Gastroesophageal sphincter (tissue), 4 donors: Measurements from ENCODE around the gene OR13C5. TPM values are rescaled to one million over a fixed set of nuclear protein-coding genes. Genes with fewer than 3 reads are reported as not detected.

Experiments used
- ATAC-seq: fragments of 150-250 bp; one replicate; pipeline ENCODE4 v1.9.1; 2016; ENCODE audit warnings: mild to moderate bottlenecking, moderate library complexity
- H3K27ac ChIP-seq, 4 donors: fragments of 200-600 bp; sonication (generic) in 3 of 4; 1 replicate in 3 of 4; 2 replicates in 1 of 4; pipeline ENCODE4 v1.5.1; 2016 to 2019
- H3K27me3 ChIP-seq: fragments of 200-600 bp; sonication (generic); one replicate; pipeline ENCODE4 v1.5.1; 2019
- H3K36me3 ChIP-seq, 2 donors: fragments of 200-600 bp; sonication (generic); one replicate each; pipeline ENCODE4 v1.5.1; 2019; ENCODE audit warnings: control low read depth in 1 of 2
- H3K4me1 ChIP-seq, 3 donors: fragments of 200-600 bp; sonication (generic); 1 replicate in 2 of 3; 2 replicates in 1 of 3; pipeline ENCODE4 v1.5.1; 2016 to 2019; ENCODE audit warnings: control low read depth in 2 of 3
- H3K4me3 ChIP-seq, 2 donors: fragments of 200-600 bp; sonication (generic); one replicate each; pipeline ENCODE4 v1.5.1; 2019; ENCODE audit warnings: mild to moderate bottlenecking in 1 of 2, moderate library complexity in 1 of 2
- H3K9me3 ChIP-seq, 3 donors: fragments of 200-600 bp; sonication (generic); one replicate each; pipeline ENCODE4 v1.5.1; 2017 to 2019; ENCODE audit warnings: control low read depth in 2 of 3
- EP300 ChIP-seq: sonication (generic); formaldehyde crosslinking; IDR thresholded peaks from one replicate; pipeline ENCODE4 v1.6.1; 2017; ENCODE audit warnings: antibody characterized with exemption, mild to moderate bottlenecking
- POLR2A ChIP-seq, 2 donors: fragments of 450-650 bp; IDR thresholded peaks; one replicate each; pipeline ENCODE4 v1.6.1; 2017; ENCODE audit warnings: antibody characterized with exemption in 2 of 2, mild to moderate bottlenecking in 2 of 2, moderate library complexity in 1 of 2
- POLR2AphosphoS5 ChIP-seq: sonication (generic); formaldehyde crosslinking; IDR thresholded peaks from one replicate; pipeline ENCODE4 v1.6.1; 2017; ENCODE audit warnings: antibody characterized with exemption
- WGBS, 2 donors: methylation state at CpG; one replicate each; pipeline ENCODE4 v1.1.5; 2018; ENCODE audit warnings: low coverage in 1 of 2; 5-methylcytosine and 5-hydroxymethylcytosine counted together
- total RNA-seq, 4 donors: library from RNA; depleted of rRNA; stranded (reverse); fragments of >200 nt; gene quantifications; one replicate each; pipeline ENCODE4 v1.1.0, GENCODE V29; 2016
- TF ChIP-seq, protein P1 (sequence below), 4 experiments: fragments of 200-600 bp in 2 of 4; fragments of 450-650 bp in 2 of 4; sonication (generic) in 1 of 4; IDR thresholded peaks; one replicate each; pipeline ENCODE4 v1.5.1; 2017 to 2019; ENCODE audit warnings: antibody characterized with exemption in 4 of 4, mild to moderate bottlenecking in 2 of 4, moderate library complexity in 2 of 4

OR13C5 gene
- total RNA-seq, 4 donors from 2014 or later, result not detected

DNA sequence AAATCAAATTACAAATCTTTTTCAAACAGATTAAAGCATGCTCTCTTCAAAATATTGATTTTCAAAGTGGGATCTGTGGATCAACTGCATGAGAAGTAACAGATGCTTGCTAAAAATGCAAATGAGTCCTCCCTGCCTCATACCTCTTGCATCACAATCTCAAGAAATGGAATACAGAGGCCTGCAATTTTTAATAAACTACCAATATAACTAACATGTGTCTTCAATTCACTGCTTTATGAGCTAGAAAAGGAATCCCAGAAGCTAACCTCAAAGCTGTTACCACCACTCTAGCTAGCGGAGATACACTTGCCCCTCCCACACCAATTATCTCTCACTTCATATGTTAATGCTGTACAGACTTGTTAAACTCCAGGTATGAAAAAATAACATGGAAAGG lies 9.6 kb downstream of the OR13C5 start:
- Histone ChIP-seq H3K36me3 (no peaks in the 10 kb centered on the region), H3K4me3 (no peak overlapping the region), H3K4me1 (no peaks in the 10 kb centered on the region), H3K27me3 (no peaks in the 10 kb centered on the region), H3K9me3 (peaks cover 0 to 15% (median 0%) of the 10 kb centered on the region in 3 donors), H3K27ac (no peak overlapping the region)
- TF ChIP-seq, protein P1, sequence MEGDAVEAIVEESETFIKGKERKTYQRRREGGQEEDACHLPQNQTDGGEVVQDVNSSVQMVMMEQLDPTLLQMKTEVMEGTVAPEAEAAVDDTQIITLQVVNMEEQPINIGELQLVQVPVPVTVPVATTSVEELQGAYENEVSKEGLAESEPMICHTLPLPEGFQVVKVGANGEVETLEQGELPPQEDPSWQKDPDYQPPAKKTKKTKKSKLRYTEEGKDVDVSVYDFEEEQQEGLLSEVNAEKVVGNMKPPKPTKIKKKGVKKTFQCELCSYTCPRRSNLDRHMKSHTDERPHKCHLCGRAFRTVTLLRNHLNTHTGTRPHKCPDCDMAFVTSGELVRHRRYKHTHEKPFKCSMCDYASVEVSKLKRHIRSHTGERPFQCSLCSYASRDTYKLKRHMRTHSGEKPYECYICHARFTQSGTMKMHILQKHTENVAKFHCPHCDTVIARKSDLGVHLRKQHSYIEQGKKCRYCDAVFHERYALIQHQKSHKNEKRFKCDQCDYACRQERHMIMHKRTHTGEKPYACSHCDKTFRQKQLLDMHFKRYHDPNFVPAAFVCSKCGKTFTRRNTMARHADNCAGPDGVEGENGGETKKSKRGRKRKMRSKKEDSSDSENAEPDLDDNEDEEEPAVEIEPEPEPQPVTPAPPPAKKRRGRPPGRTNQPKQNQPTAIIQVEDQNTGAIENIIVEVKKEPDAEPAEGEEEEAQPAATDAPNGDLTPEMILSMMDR (IDR thresholded peaks at IDR 0.05), result no peak
- no peak for TF ChIP-seq POLR2A (IDR thresholded peaks at IDR 0.05)
- no peak for TF ChIP-seq EP300
- TF ChIP-seq POLR2AphosphoS5, result no peak
- no peak for ATAC-seq
- 67 to 69% methylated on average over 1 of the region's 1 CpG for WGBS, 2 donors

DNA sequence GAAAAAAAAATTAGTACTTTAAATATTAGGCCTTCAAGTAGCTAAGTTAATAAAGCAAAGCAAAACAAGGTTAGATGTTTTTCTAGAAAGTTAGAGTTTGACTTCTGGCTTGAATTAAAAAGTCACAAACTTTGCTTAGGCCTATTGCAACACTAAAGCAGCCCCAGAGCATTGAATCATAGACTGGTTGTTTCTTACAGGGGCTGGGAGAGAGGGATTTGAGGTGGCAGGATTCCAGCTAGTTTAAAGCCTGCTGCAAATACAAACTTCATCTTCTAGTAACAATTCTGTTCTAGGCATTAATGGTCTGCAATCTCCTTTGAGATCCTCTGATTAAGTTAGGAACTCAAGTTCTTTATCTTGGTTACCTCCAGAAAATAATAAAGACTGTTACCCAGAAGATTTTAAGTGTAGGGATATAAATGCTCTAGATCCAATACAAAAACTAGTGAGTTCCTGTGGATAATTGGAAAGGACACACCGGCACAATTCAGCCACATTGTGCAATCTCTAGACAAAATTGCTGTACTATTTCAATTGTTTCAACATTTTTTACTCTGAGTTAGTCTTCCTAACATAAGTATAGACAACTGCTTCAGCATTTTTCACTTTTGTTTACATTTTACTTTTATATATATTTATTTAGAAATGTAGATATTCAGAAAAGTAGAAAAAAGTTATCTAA lies 12.6 kb downstream of the OR13C5 start:
- WGBS, 2 donors, result 13 to 33% methylated on average over 1 of the region's 1 CpG
- ATAC-seq, result no peak
- Histone ChIP-seq H3K36me3 (no peaks in the 10 kb centered on the region), H3K27ac (no peak overlapping the region), H3K4me1 (no peaks in the 10 kb centered on the region), H3K9me3 (no peaks in the 10 kb centered on the region), H3K27me3 (no peaks in the 10 kb centered on the region), H3K4me3 (no peak overlapping the region)
- TF ChIP-seq POLR2AphosphoS5, result no peak
- TF ChIP-seq, protein P1 (IDR thresholded peaks at IDR 0.05), result no peak
- no peak for TF ChIP-seq POLR2A (IDR thresholded peaks at IDR 0.05)
- no peak for TF ChIP-seq EP300

DNA sequence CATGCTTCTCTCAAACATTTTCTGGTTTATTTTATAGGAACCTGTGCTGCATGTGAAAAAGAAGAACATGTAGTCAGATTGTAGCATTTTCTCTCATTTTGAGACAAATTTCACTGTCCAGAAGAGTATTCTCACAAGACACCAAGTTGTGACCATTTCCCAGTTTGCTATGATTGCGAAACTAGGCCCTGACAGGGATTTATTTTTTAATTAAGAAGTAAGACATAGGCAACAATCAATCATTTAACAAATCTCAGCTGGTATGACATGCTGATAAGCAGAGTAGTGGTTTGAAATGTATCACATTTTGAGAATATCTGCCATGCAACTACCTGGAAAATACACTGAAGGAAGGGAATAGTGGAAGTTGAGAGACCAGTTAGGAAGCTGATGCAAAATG lies 18.7 kb downstream of the OR13C5 start:
- no peaks in the 10 kb centered on the region for H3K36me3 ChIP-seq
- no peak overlapping the region for H3K27ac ChIP-seq

DNA sequence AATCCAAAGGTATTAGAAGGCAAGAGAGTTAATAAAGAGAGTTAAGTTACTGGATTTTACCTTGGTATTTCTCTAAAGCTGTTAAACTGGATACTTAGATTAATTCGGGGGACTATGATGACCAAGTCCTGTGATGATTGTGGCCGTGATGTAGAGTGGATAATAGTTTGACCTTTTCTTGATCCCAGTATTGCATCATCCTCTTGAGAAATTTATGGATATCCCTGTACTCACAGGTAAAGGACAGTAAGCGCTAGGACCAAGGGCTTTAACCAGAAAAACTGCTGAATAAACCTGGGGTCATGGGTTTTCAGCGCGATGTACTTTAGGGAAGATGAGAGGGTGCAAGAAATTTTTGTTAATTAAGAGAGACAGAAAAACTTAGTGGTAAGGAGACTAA lies 21.9 kb downstream of the OR13C5 start:
- H3K36me3 ChIP-seq, result no peaks in the 10 kb centered on the region
- ATAC-seq, result no peak
- H3K27ac ChIP-seq, result no peak overlapping the region
- no peak overlapping the region for H3K4me3 ChIP-seq
- no peaks in the 10 kb centered on the region for H3K9me3 ChIP-seq
- 78 to 82% methylated on average over 5 of the region's 5 CpGs for WGBS, 2 donors
- H3K27me3 ChIP-seq, result no peaks in the 10 kb centered on the region
- no peaks in the 10 kb centered on the region for H3K4me1 ChIP-seq
- TF ChIP-seq, protein P1 (IDR thresholded peaks at IDR 0.05), result no peak
- TF ChIP-seq POLR2AphosphoS5 (no peak), POLR2A (IDR thresholded peaks at IDR 0.05) (no peak), EP300 (no peak)

More for the DNA sequence above, 18.7 kb downstream of the OR13C5 start:
- Histone ChIP-seq H3K4me1 (no peaks in the 10 kb centered on the region), H3K27me3 (no peaks in the 10 kb centered on the region), H3K4me3 (no peak overlapping the region), H3K9me3 (no peaks in the 10 kb centered on the region)
- no peak for TF ChIP-seq EP300
- TF ChIP-seq POLR2A (IDR thresholded peaks at IDR 0.05), result no peak
- TF ChIP-seq, protein P1 (IDR thresholded peaks at IDR 0.05), result no peak
- TF ChIP-seq POLR2AphosphoS5, result no peak
- 87 to 100% methylated on average over 1 of the region's 1 CpG for WGBS, 2 donors
- no peak for ATAC-seq

DNA sequence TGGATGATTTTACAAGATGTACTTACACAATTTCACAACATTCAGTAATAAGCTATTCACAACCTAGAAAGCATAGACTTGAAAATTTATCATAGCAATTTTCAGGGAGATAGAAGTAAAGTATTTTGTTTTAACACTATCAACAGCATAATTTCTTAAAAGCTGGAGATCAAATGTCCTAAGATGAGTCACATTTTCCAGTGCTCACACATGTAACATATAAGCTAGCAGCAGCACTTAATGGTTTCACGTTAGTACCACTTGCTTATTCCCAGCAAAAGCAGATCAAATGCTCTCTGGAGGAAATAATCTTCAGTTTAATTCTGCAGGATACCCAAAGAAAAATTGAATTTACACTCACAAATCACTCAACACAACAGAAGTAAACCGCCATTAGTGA lies 23.8 kb downstream of the OR13C5 start:
- no peaks in the 10 kb centered on the region for H3K27me3 ChIP-seq
- WGBS, 2 donors, result 54 to 75% methylated on average over 2 of the region's 2 CpGs
- H3K27ac ChIP-seq, result no peak overlapping the region
- H3K4me3 ChIP-seq, result no peak overlapping the region
- no peaks in the 10 kb centered on the region for H3K4me1 ChIP-seq
- no peaks in the 10 kb centered on the region for H3K9me3 ChIP-seq
- no peak for ATAC-seq
- TF ChIP-seq EP300, result no peak
- TF ChIP-seq POLR2A (IDR thresholded peaks at IDR 0.05), result no peak
- TF ChIP-seq, protein P1 (IDR thresholded peaks at IDR 0.05), result no peak
- H3K36me3 ChIP-seq, result no peaks in the 10 kb centered on the region
